Activated CD8-positive, alpha-beta memory T cell treated with anti-CD3 and anti-CD28 coated beads, Interleukin-2, amount 50 U/mL, for 1 hour (primary cell): ENCODE results near the gene KCNAB3.

Experiments
- DNase-seq: peaks from one replicate; pipeline ENCODE4 v3.0.0-alpha.2; 2020; ENCODE audit errors: extremely low read depth

The KCNAB3 gene

GRCh38 chr17:7903154-7904103, 26.2 kb downstream of the KCNAB3 start:
- DNase-seq, result no peak

DNA sequence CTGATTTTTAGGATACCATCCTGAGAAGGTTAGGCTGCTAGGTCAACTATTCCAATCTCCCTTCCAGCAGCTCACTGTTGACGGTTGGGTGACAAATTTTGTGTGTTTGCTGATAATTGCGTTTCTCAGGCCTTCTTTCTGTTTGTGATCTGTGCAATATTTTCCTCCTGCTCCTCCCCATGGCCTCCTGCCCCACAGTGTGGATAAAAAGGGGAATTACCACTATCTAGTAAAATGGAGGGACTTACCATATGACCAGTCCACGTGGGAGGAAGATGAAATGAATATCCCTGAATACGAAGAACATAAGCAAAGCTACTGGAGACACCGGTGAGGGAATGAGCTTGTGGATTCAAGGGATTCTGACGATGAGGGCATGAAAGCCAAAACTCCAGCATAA, 31.9 kb downstream of the KCNAB3 start:
- DNase-seq, result no peak

DNA sequence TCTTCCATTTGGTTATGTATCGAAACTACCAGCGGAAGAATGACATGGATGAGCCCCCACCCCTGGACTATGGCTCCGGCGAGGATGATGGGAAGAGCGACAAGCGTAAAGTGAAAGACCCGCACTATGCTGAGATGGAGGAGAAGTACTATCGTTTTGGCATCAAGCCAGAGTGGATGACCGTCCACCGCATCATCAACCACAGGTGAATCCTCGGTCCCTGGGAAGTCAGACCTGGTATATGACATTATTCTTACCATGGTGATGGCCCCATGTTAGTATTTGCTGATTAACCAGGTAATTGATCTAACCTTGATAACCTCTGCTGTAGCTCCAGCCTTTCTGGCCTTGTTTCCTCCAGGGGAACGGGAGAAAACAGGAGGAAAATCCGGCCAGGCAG, 32.6 kb downstream of the KCNAB3 start:
- no peak for DNase-seq

DNA sequence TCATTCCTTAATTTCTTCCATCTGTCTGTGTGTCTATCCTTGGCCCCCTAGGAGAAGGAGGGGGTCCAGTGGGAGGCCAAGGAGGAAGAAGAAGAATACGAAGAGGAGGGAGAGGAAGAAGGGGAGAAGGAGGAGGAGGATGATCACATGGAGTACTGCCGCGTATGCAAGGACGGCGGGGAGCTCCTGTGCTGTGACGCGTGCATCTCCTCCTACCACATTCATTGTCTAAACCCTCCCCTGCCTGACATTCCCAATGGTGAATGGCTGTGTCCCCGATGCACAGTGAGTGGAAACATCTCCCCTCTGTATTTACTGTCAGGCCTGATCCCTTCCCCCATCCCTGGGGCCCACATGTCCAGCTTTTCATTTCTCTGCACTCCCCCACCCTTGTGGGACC, 34.8 kb downstream of the KCNAB3 start:
- DNase-seq, result no peak

GRCh38 chr17:7894226-7894625, 35.4 kb downstream of the KCNAB3 start:
- DNase-seq, result no peak

DNA sequence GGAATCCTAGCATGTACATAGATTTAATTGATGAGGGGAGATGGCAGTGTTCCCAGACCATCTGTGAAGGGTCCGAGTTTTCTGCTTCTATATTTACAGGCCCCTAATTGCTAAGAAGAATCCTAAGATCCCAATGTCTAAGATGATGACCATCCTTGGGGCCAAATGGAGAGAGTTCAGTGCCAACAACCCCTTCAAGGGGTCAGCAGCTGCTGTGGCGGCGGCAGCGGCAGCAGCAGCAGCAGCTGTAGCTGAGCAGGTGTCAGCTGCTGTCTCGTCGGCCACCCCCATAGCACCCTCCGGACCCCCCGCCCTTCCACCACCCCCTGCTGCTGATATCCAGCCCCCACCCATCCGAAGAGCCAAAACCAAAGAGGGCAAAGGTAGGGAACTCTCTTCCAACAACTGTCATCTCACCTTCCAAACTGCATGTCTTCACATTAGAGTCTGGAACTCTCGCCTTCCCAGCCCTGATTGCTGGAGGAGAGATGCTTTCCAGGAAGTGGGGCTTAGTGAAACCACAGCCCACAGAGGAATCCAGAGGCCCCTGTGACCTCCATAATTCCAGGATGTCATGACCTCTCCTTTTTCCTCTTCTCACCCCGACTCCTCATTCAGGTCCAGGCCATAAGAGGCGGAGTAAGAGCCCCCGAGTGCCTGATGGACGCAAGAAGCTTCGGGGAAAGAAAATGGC, 36.3 kb downstream of the KCNAB3 start:
- no peak for DNase-seq

- no peak for DNase-seq
Observed at GRCh38 chr17:7889166-7889955, 40.3 kb downstream of the KCNAB3 start.

DNA sequence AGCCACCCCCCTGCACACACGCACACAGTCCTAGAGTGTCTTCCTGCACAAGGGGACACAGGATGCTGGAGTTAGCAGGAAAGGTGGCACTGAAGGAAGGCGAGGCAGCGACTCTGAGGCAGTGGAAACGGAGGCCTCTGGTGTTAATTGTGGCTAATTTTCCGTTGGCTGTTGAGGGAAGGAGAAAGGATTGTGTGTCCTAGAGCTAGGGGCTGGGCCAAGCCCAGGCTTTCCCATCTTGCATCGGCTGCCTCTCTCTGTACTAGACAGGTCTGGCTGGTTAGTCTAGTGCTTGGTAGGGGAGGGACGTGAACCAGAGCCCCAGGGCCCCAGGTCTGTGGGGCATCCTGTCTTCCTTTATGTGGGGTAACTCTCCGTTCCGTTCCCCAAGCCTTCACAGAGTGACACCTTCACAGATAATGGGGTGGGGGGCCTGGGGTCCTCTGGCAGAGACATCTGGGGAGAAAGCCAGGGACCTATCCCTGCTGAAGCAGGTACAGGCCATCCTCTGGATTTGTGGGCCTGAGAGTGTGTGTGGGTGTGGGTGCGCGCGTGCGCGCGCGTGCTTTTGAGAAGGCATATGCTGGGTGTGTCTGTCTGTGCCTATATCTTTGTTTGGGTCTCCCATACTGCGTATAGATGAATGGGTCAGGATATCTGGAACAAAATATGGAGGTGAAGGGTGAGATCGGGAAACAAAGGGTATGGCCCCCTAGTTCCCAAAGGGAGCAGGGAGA, 41.3 kb downstream of the KCNAB3 start, which contains the start of gene CHD3:
Gene CHD3, plus strand, starts transcription at position 606 of the 737 bp plus-strand sequence. CDS start 212 bp downstream, outside the sequence.
- DNase-seq, result no peak

DNA sequence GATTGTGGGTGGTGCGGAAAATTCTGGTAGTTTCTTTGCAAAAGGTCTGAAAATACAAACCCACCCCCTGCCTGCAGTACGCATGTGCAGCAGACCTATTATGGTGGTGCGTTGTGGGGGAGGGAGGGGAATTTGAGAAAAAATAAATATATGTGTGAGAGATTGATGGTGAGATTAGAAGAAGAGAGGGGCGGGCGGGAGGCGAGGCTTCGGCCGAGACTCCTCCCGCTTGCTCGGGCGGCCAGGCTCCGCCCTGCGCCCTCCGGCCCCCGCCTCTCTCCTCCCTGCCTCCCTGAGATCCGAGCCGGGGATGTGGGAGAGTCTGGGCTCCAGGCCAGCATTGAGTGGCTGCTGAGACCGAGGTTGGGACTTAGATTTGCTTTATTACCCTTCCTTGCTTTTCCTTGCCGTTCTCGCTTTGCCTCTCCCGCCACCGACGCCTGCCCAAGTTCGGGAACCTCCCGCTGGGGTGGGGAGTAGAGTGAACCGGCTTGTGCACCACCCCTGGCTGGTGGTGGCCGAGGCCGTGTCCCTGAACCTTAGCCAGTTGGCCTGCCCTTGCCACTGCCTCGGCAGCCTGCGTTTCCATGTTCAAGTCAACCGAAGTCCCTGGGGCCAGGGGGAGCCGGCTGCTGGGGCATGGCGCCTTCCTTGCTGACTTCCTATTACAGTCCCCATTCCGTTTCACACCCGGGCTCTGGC, 42.0 kb downstream of the KCNAB3 start:
- DNase-seq, result peak; percentile 73

DNA sequence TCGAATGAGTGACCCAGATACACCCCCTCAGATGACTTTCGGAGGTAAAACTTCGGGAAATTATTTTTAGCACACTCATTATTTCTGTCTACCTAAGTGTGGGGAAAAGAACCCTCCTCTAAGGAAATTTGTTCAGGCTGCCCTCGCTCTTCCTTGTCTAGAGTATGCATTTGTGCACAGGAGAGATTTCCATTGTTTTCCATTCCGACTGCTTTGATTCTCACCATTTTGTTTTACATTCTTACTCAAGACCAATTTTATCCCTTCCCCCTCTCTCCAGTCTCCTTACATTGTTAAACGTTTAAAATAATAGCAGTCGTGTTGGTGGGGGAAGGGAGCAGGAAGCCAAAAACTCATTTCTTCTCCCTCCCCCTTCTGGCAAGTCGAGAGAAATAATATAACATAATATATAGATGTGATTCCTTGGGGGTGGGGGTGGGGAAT, 42.6 kb downstream of the KCNAB3 start:
- no peak for DNase-seq

- peak; percentile 48 for DNase-seq
Observed at GRCh38 chr17:7886227-7887037, 43.2 kb downstream of the KCNAB3 start.

DNA sequence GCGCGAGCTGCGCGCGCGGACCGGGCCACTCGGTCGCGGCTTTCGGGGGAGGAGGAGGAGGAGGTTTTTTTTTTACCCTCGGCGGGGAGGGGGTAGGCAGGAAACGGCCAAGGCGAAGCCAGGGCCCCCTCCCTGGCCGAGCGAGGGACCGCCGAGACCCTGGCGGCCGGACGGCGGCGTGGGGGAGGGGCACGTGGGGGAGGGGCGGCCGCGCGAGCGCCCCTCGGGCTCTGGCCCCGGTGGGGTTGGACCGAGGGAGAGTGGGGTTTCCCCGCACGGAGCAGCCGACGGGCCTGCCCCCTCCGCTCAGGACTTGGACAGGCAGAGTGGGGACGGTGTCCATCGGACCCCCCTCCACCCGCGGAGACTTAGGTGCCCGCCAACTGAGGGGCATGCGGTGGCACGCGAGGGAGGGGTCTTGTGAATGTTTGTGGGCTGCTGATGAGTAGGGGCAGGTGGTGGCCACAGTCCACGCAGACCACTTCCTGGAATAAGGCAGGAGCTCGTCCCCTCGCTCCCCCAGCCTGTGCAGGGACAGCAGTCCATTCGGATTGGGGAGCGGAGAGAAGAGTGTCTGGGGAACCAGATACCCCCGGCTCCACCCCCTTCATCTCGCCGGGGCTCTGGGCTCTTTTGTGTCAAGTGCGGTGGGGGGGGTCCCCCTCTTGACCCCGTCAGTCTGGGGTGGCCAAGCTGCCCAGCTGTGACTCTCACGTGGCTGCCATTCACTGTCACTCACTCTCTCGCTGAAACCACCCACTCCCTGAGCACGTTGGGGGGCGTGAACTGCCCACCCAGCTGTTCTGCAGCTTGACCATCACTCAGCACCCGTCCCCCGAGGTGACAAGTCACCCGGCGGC, 44.1 kb downstream of the KCNAB3 start:
- no peak for DNase-seq

- no peak for DNase-seq
Observed at GRCh38 chr17:7884581-7885366, 44.9 kb downstream of the KCNAB3 start.

DNA sequence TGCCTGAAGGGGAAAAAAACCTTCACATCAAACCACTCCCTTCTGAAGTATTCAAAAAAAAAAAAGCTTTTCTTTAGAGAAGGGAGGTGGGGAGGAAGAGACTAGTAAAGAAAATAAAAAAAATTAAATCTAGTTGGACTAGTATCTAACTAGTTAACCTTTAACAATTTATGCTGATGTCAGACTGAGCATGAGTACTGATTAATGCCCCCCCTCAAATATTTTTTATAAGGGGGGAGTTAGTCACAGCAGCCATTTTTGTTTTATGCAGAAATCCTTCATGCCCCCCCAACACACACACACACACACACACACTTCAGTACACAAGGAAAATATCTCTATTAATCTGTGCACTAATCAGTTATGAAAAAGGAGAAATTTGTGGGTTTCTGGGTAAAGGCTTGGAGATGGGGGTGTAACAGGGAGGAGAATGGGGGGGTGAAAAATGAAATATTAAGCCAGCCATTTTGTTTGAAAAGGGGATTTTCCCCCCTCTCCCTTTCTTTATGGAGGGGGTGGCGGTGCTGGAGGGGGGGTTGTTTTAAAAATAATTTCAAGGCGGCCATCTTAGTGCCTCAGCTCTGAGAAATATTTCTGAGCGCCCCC, 45.8 kb downstream of the KCNAB3 start:
- DNase-seq, result no peak

DNA sequence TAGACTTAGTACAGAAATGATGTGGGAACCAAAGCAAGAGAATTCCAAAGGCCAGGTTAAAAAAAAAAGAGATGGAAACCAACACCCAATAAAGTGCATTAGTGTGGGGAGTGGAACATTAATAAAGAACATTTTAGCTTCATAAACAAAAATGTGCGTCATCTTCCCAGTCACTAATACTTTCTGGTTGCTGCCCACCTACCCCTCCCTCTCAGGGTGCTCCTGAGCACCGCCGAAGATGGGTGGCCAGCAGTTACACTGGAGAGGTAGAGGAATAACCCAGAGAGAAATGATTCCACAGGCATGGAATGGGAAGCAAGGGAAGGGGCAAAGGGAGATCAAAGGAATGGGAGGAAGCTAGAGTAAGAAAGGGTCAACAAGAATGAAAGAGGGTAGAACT, 47.0 kb downstream of the KCNAB3 start:
- DNase-seq, result no peak

GRCh38 chr17:7882068-7882467, 47.6 kb downstream of the KCNAB3 start:
- no peak for DNase-seq

GRCh38 chr17:7881276-7882054, 48.2 kb downstream of the KCNAB3 start:
- no peak for DNase-seq
